IPS DF 4.7 (cell line): ENCODE results near the gene XPR1.
"Not testable (repeated sequence)": the region's sequence is repeated elsewhere in the genome, so short reads cannot be mapped to it uniquely, and the experiment has no call there.

Experiments used
- DNase-seq: peaks from one replicate; pipeline ENCODE4 v3.0.0-alpha.2; 2013; ENCODE audit warnings: low spot score; ENCODE audit errors: extremely low read depth

XPR1 gene

GRCh38 chr1:180836449-180836848, 204.6 kb downstream of the XPR1 start:
- DNase-seq = no peak

GRCh38 chr1:180837020-180837419, 205.2 kb downstream of the XPR1 start:
- no peak for DNase-seq

- no peak for DNase-seq
Measured at GRCh38 chr1:180838535-180838934, 206.7 kb downstream of the XPR1 start.

- no peak for DNase-seq
Measured at GRCh38 chr1:180839547-180839946, 207.7 kb downstream of the XPR1 start.

- no peak for DNase-seq
Measured at GRCh38 chr1:180841415-180841814, 209.6 kb downstream of the XPR1 start.

GRCh38 chr1:180842052-180842451, 210.2 kb downstream of the XPR1 start:
- DNase-seq = no peak

GRCh38 chr1:180842491-180843275, 210.9 kb downstream of the XPR1 start:
- DNase-seq = no peak

GRCh38 chr1:180845352-180845751, 213.5 kb downstream of the XPR1 start:
- no peak for DNase-seq

GRCh38 chr1:180848191-180848590, 216.4 kb downstream of the XPR1 start:
- no peak for DNase-seq

GRCh38 chr1:180849031-180849775, 217.4 kb downstream of the XPR1 start:
- no peak for DNase-seq

- DNase-seq = no peak
Measured at GRCh38 chr1:180851995-180852887, 220.4 kb downstream of the XPR1 start.

- DNase-seq = no peak
Measured at GRCh38 chr1:180854001-180854400, 222.2 kb downstream of the XPR1 start.

GRCh38 chr1:180854456-180854855, 222.6 kb downstream of the XPR1 start:
- no peak for DNase-seq

- DNase-seq = not testable (repeated sequence)
Measured at GRCh38 chr1:180857947-180858725, 226.3 kb downstream of the XPR1 start.

GRCh38 chr1:180859306-180859705, 227.5 kb downstream of the XPR1 start:
- no peak for DNase-seq

GRCh38 chr1:180860535-180860934, 228.7 kb downstream of the XPR1 start:
- no peak for DNase-seq

- DNase-seq = no peak
Measured at GRCh38 chr1:180862305-180862704, 230.5 kb downstream of the XPR1 start.

- DNase-seq = no peak
Measured at GRCh38 chr1:180863158-180863775, 231.4 kb downstream of the XPR1 start.

GRCh38 chr1:180881806-180882509, 250.1 kb downstream of the XPR1 start:
- peak; percentile 22 for DNase-seq
